CD4-positive, alpha-beta T cell treated with Interleukin-10 for 1 hour (primary cell): Measurements from ENCODE around the gene TMEFF2.

Source experiments
- DNase-seq: peaks from one replicate; pipeline ENCODE4 v3.0.0-alpha.2; 2020

The TMEFF2 gene

GRCh38 chr2:191957996-191958860 is 236.5 kb downstream of the TMEFF2 start:
- DNase-seq: no peak

GRCh38 chr2:191954451-191954850 is 240.3 kb downstream of the TMEFF2 start:
- DNase-seq: no peak

GRCh38 chr2:191952515-191953270 is 242.0 kb downstream of the TMEFF2 start:
- DNase-seq: no peak

GRCh38 chr2:191951832-191952231 is 242.9 kb downstream of the TMEFF2 start:
- DNase-seq: no peak

- DNase-seq: no peak
Observed at GRCh38 chr2:191951376-191951775, 243.4 kb downstream of the TMEFF2 start.

GRCh38 chr2:191950132-191950874 is 244.4 kb downstream of the TMEFF2 start:
- DNase-seq: no peak

- DNase-seq: no peak
Observed at GRCh38 chr2:191947235-191947634, 247.5 kb downstream of the TMEFF2 start.

- DNase-seq: no peak
Observed at GRCh38 chr2:191946471-191947182, 248.1 kb downstream of the TMEFF2 start.

- no peak for DNase-seq
Observed at GRCh38 chr2:191945623-191946022, 249.1 kb downstream of the TMEFF2 start.

GRCh38 chr2:191942739-191943103 is 252.0 kb downstream of the TMEFF2 start:
- no peak for DNase-seq

GRCh38 chr2:191942090-191942738 is 252.5 kb downstream of the TMEFF2 start:
- DNase-seq: no peak

GRCh38 chr2:191941376-191941929 is 253.3 kb downstream of the TMEFF2 start:
- DNase-seq: no peak

- DNase-seq: no peak
Observed at GRCh38 chr2:191938779-191939178, 256.0 kb downstream of the TMEFF2 start.

- no peak for DNase-seq
Observed at GRCh38 chr2:191936882-191937405, 257.8 kb downstream of the TMEFF2 start.

GRCh38 chr2:191935247-191935646 is 259.5 kb downstream of the TMEFF2 start:
- DNase-seq: no peak

- DNase-seq: no peak
Observed at GRCh38 chr2:191933307-191934105, 261.2 kb downstream of the TMEFF2 start.

- no peak for DNase-seq
Observed at GRCh38 chr2:191932286-191932685, 262.4 kb downstream of the TMEFF2 start.

- no peak for DNase-seq
Observed at GRCh38 chr2:191931329-191931728, 263.4 kb downstream of the TMEFF2 start.

- DNase-seq: no peak
Observed at GRCh38 chr2:191930205-191930604, 264.5 kb downstream of the TMEFF2 start.

GRCh38 chr2:191929288-191929687 is 265.4 kb downstream of the TMEFF2 start:
- no peak for DNase-seq

GRCh38 chr2:191927991-191928390 is 266.7 kb downstream of the TMEFF2 start:
- no peak for DNase-seq
